Dermis blood vessel endothelial cell (primary cell): ENCODE results near the gene PDE6G. TPM values are rescaled to one million over a fixed set of nuclear protein-coding genes. Genes with fewer than 3 reads are reported as not detected.
"Not testable (repeated sequence)": the region's sequence is repeated elsewhere in the genome, so short reads cannot be mapped to it uniquely, and the experiment has no call there.

Source experiments
- DNase-seq: peaks from one replicate; pipeline ENCODE4 v3.0.0; 2010
- total RNA-seq: library from RNA; depleted of rRNA; stranded (reverse); fragments of >200 nt; gene quantifications from 2 replicates; pipeline ENCODE4 v1.2.3, GENCODE V29; 2014

Gene PDE6G
- total RNA-seq, 1 donor from 2014 or later = 4.1 TPM

- DNase-seq = no peak
Measured at GRCh38 chr17:81631482-81631881, 24.9 kb downstream of the PDE6G start.

DNA sequence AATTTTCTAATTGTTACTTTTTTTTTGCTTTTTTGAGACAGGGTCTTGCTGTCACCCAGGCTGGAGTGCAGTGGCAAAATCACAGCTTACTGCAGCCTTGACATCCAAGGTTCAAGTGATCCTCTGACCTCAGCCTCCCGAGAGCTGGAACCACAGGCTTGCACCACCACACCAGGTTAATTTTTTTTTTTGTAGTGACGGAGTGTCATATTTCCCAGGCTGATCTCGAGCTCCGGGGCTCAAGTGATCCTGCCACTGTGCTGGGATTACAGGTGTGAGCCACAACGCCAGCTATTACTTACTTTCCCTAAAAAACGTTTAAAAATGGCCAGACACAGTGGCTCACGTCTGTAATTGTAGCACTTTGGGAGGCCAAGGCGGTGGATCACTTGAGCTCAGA is 26.1 kb downstream of the PDE6G start:
- DNase-seq = no peak

- DNase-seq = peak; percentile 16
Measured at GRCh38 chr17:81621494-81622130, 34.7 kb downstream of the PDE6G start.

DNA sequence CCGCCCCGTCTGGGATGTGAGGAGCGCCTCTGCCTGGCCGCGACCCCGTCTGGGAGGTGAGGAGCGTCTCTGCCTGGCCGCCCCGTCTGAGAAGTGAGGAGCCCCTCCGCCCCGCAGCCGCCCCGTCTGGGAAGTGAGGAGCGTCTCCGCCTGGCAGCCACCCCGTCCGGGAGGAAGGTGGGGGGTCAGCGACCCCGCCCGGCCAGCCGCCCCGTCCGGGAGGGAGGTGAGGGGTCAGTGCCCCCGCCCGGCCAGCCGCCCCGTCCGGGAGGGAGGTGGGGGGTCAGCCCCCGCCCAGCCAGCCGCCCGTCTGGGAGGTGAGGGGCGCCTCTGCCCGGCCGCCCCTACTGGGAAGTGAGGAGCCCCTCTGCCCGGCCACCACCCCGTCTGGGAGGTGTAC is 38.0 kb downstream of the PDE6G start:
- DNase-seq = not testable (repeated sequence)

DNA sequence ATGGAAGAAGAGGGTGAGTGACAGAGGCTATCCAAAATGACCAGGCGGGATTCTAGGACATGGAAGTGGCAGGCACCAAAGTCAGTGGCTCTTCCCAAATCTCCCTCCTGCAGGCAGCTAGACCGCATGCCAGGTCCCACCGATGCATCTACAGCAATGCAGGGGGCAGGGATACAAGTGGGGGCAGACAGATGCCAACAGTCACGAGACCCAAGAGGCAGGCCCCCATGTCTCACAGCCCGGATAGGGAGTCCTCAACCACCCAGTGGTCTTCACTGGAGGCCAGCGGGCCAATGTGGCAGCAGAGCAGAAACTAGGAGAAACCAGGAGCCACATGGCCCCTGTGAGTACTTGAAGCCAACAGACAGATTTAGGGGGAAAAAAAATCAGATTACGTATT is 39.5 kb downstream of the PDE6G start:
- DNase-seq = no peak

GRCh38 chr17:81615401-81615930 is 40.9 kb downstream of the PDE6G start:
- DNase-seq = no peak

GRCh38 chr17:81612172-81612970 is 44.0 kb downstream of the PDE6G start:
- no peak for DNase-seq

- DNase-seq = no peak
Measured at GRCh38 chr17:81609541-81610311, 46.6 kb downstream of the PDE6G start.

DNA sequence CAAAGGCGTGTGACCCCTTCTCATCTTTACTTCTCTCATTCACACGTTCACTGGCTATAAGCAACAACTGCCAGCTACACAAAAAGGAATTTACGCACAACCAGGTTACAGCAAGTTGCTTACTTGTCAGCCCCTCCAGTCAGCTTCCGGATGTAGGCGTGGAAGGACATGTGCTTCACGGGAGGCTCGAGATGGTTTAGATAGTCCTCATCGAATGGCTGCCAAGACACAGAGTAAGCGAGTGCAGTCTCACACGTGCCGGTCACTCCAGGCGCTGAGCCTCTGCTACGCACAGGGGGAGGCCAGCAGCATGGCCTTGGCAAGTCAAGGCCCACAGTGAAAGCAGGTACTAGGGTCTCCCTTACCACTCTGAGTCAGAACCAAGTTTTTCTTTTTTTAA is 47.7 kb downstream of the PDE6G start:
- no peak for DNase-seq

DNA sequence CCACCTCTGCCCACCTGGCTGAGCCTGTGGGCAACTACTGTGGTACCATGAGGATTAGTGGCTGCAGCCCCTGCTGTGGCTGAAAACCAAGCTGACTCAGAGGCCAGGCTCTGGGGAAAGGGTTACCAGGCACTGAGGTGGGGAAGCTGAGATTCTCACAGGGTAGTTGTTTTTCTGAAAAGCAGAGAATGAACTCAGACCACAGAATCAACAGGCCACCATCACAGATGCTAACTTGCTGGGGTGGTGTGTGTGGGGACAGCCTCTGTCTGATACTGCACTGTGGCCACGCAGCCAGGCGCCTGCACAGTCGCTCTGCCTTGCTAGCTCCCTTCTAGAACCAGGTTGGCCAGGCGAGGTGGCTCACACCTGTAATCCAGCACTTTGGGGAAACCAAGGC is 48.3 kb downstream of the PDE6G start:
- no peak for DNase-seq

- no peak for DNase-seq
Measured at GRCh38 chr17:81607431-81607830, 48.9 kb downstream of the PDE6G start.

GRCh38 chr17:81603846-81604610 is 52.3 kb downstream of the PDE6G start:
- no peak for DNase-seq

- DNase-seq = peak; percentile 88
Measured at GRCh38 chr17:81601525-81602120, 54.7 kb downstream of the PDE6G start.

Other genes starting within 250 kb of the PDE6G start
- gene ACTG1, start 143.7 kb downstream of the PDE6G start, total RNA-seq = 6,291 and 7,288 TPM in 2 replicates
- 0.42 and 1.0 TPM in 2 replicates for gene FSCN2, start 128.2 kb downstream of the PDE6G start, total RNA-seq
- 26.0 and 27.1 TPM in 2 replicates for gene FAAP100, start 104.2 kb downstream of the PDE6G start, total RNA-seq
- gene NPLOC4, start 19.4 kb downstream of the PDE6G start, total RNA-seq = 83.9 and 124 TPM in 2 replicates
- gene TSPAN10, start 19.3 kb downstream of the PDE6G start, total RNA-seq = 0.68 and 1.3 TPM in 2 replicates
- gene OXLD1, start 10.1 kb upstream of the PDE6G start, total RNA-seq = 25.2 and 45.1 TPM in 2 replicates
- 11.1 and 14.1 TPM in 2 replicates for gene CCDC137, start 10.2 kb upstream of the PDE6G start, total RNA-seq
- gene ARL16, start 27.3 kb upstream of the PDE6G start, total RNA-seq = 21.0 and 25.2 TPM in 2 replicates
- gene HGS, start 27.5 kb upstream of the PDE6G start, total RNA-seq = 59.7 and 98.5 TPM in 2 replicates
- gene MRPL12, start 46.8 kb upstream of the PDE6G start, total RNA-seq = 8.2 and 10.9 TPM in 2 replicates
- 11.4 and 28.4 TPM in 2 replicates for gene SLC25A10, start 55.7 kb upstream of the PDE6G start, total RNA-seq
- 0.17 TPM in 1 of 2 replicates, not detected in the other for gene GCGR, start 147.6 kb upstream of the PDE6G start, total RNA-seq
- gene MCRIP1, start 176.7 kb upstream of the PDE6G start, total RNA-seq = 79.9 and 138 TPM in 2 replicates
- not detected in 2 replicates for gene PPP1R27, start 178.5 kb upstream of the PDE6G start, total RNA-seq
- 1,052 and 1,490 TPM in 2 replicates for gene P4HB, start 204.0 kb upstream of the PDE6G start, total RNA-seq
- 195 and 495 TPM in 2 replicates for gene ARHGDIA, start 214.8 kb upstream of the PDE6G start, total RNA-seq
- 172 and 224 TPM in 2 replicates for gene ALYREF, start 235.0 kb upstream of the PDE6G start, total RNA-seq
- 79.9 and 128 TPM in 2 replicates for gene ANAPC11, start 235.2 kb upstream of the PDE6G start, total RNA-seq
- 0.28 TPM in 1 of 2 replicates, not detected in the other for gene NPB, start 245.7 kb upstream of the PDE6G start, total RNA-seq